Liver (tissue), 9 donors: ENCODE data around the gene APBA1. TPM values are rescaled to one million over a fixed set of nuclear protein-coding genes. Genes with fewer than 3 reads are reported as not detected.

Experiments
- DNase-seq: peaks from one replicate; pipeline ENCODE4 v3.0.0-alpha.2; 2017; ENCODE audit warnings: low spot score
- H3K27ac ChIP-seq, 2 donors: one replicate each; pipeline ENCODE4 v1.7.0; 2013; ENCODE audit warnings: inconsistent platforms in 2 of 2, low read length in 2 of 2, control low read depth in 1 of 2, low read depth in 1 of 2, mild to moderate bottlenecking in 1 of 2
- H3K27me3 ChIP-seq, 4 donors: one replicate each; pipeline versions ENCODE4 v1.6.1 to v1.7.0; 2013; ENCODE audit warnings: low read length in 3 of 4, inconsistent platforms in 1 of 4, mild to moderate bottlenecking in 1 of 4, moderate library complexity in 1 of 4; ENCODE audit not compliant: control insufficient read depth in 4 of 4, insufficient read depth in 4 of 4
- H3K36me3 ChIP-seq, 4 donors: one replicate each; pipeline versions ENCODE4 v1.6.1 to v1.7.0; 2013; ENCODE audit warnings: low read length in 3 of 4, mild to moderate bottlenecking in 3 of 4, low read depth in 1 of 4, moderate library complexity in 1 of 4; ENCODE audit not compliant: control insufficient read depth in 4 of 4, insufficient read depth in 3 of 4
- H3K4me1 ChIP-seq, 4 donors: one replicate each; pipeline versions ENCODE4 v1.6.1 to v1.7.0; 2013; ENCODE audit warnings: low read length in 3 of 4, mild to moderate bottlenecking in 3 of 4, moderate library complexity in 1 of 4; ENCODE audit not compliant: control insufficient read depth in 4 of 4, insufficient read depth in 4 of 4
- H3K4me3 ChIP-seq, 3 donors: one replicate each; pipeline versions ENCODE4 v1.6.1 to v1.7.0; 2013; ENCODE audit warnings: low read length in 3 of 3, control low read depth in 1 of 3, low read depth in 1 of 3, mild to moderate bottlenecking in 1 of 3
- H3K9ac ChIP-seq, 2 donors: one replicate each; pipeline ENCODE4 v1.7.0; 2013; ENCODE audit warnings: low read length in 2 of 2, mild to moderate bottlenecking in 2 of 2, moderate library complexity in 2 of 2, control low read depth in 1 of 2, low read depth in 1 of 2
- H3K9me3 ChIP-seq, 4 donors: one replicate each; pipeline versions ENCODE4 v1.6.1 to v1.7.0; 2013; ENCODE audit warnings: low read length in 3 of 4; ENCODE audit not compliant: control insufficient read depth in 4 of 4
- ATF3 ChIP-seq: IDR thresholded peaks from 2 replicates; pipeline ENCODE4 v1.6.1; 2016; ENCODE audit warnings: antibody characterized with exemption
- CTCF ChIP-seq: fragments of 150-350 bp; IDR thresholded peaks from 2 replicates; pipeline ENCODE4 v1.5.1; 2017; ENCODE audit warnings: improper control_type of control experiment, low read depth, low read length; ENCODE audit not compliant: missing input control
- EGR1 ChIP-seq, 2 donors: IDR thresholded peaks; 2 replicates each; pipeline ENCODE4 v1.6.1; 2016 to 2018; ENCODE audit warnings: antibody characterized with exemption in 2 of 2, low read depth in 2 of 2
- FOXA1 ChIP-seq: IDR thresholded peaks from 2 replicates; pipeline ENCODE4 v1.6.1; 2016; ENCODE audit warnings: antibody characterized with exemption
- FOXA2 ChIP-seq: IDR thresholded peaks from 2 replicates; pipeline ENCODE4 v1.6.1; 2016; ENCODE audit warnings: antibody characterized with exemption
- GABPA ChIP-seq, 2 donors: IDR thresholded peaks in 1 of 2; conservative IDR thresholded peaks in 1 of 2; 2 replicates each; pipeline ENCODE4 v1.6.1; 2016; ENCODE audit warnings: antibody characterized with exemption in 2 of 2, mild to moderate bottlenecking in 1 of 2, moderate library complexity in 1 of 2
- HNF4A ChIP-seq, 2 donors: conservative IDR thresholded peaks; 2 replicates each; pipeline ENCODE4 v1.6.1; 2016; ENCODE audit warnings: antibody characterized with exemption in 2 of 2, mild to moderate bottlenecking in 2 of 2
- HNF4G ChIP-seq: IDR thresholded peaks from 2 replicates; pipeline ENCODE4 v1.6.1; 2016; ENCODE audit warnings: antibody characterized with exemption
- JUND ChIP-seq, 2 donors: IDR thresholded peaks; 2 replicates each; pipeline ENCODE4 v1.6.1; 2016; ENCODE audit warnings: antibody characterized with exemption in 2 of 2
- RAD21 ChIP-seq, 2 donors: IDR thresholded peaks; 2 replicates each; pipeline ENCODE4 v1.6.1; 2016; ENCODE audit warnings: antibody characterized with exemption in 2 of 2, mild to moderate bottlenecking in 2 of 2
- REST ChIP-seq: IDR thresholded peaks from 2 replicates; pipeline ENCODE4 v1.6.1; 2016; ENCODE audit warnings: antibody characterized with exemption, mild to moderate bottlenecking
- RXRA ChIP-seq, 2 donors: IDR thresholded peaks; 2 replicates each; pipeline ENCODE4 v1.6.1; 2017 to 2018; ENCODE audit warnings: antibody characterized with exemption in 2 of 2, mild to moderate bottlenecking in 1 of 2
- SP1 ChIP-seq: IDR thresholded peaks from 2 replicates; pipeline ENCODE4 v1.6.1; 2018; ENCODE audit warnings: antibody characterized with exemption, mild to moderate bottlenecking
- TAF1 ChIP-seq: conservative IDR thresholded peaks from 2 replicates; pipeline ENCODE4 v1.6.1; 2016; ENCODE audit warnings: antibody characterized with exemption, mild to moderate bottlenecking
- ZBTB33 ChIP-seq: IDR thresholded peaks from 2 replicates; pipeline ENCODE4 v1.6.1; 2016; ENCODE audit warnings: antibody characterized with exemption
- WGBS: extraction: QIAGEN DNeasy Blood & Tissue Kit; methylation state at CpG from one replicate; pipeline ENCODE4 v1.1.7; 2013; 5-methylcytosine and 5-hydroxymethylcytosine counted together
- polyA plus RNA-seq, 2 donors: library from polyadenylated mRNA; stranded (reverse) in 1 of 2; unstranded in 1 of 2; fragments of 200-250 nt in 1 of 2; fragments of >200 nt in 1 of 2; fragmentation: Nextera tagmentation in 1 of 2; extraction: Ambion mirVana in 1 of 2; gene quantifications; one replicate each; pipeline versions ENCODE4 v1.2.1 to v1.2.3, GENCODE V29; 2013 to 2015
- total RNA-seq, 2 donors: library from RNA; depleted of rRNA; stranded (reverse); fragments of >200 nt; gene quantifications; one replicate each; pipeline ENCODE4 v1.2.3, GENCODE V29; 2014
- donor health status: healthy.
- donor health status: healthy.
- donor health status: healthy.
- donor health status: healthy.
- donor health status: healthy.

Gene APBA1
- total and polyA plus RNA-seq, 4 donors: 2.8 to 19.0 (median 6.1) TPM

GRCh38 chr9:69573651-69574050 lies 98.5 kb downstream of the APBA1 start:
- H3K36me3 ChIP-seq: no peaks in the 10 kb centered on the region
- 77% methylated on average over 4 of the region's 4 CpGs for WGBS

More at GRCh38 chr9:69573651-69574050, 98.5 kb downstream of the APBA1 start:
- no peaks in the 10 kb centered on the region for H3K9me3 ChIP-seq
- no peak overlapping the region for H3K4me3 ChIP-seq
- no peak for DNase-seq
- TF ChIP-seq HNF4A (conservative IDR thresholded peaks at IDR 0.05) (no peak), FOXA2 (no peak), RAD21 (IDR thresholded peaks at IDR 0.05) (no peak), HNF4G (no peak), JUND (IDR thresholded peaks at IDR 0.05) (no peak), ATF3 (no peak), GABPA (IDR thresholded peaks at IDR 0.05 in 1 of 2, conservative IDR thresholded peaks at IDR 0.05 in 1 of 2) (no peak), SP1 (no peak), REST (no peak), RXRA (IDR thresholded peaks at IDR 0.05) (no peak), TAF1 (no peak), EGR1 (IDR thresholded peaks at IDR 0.05; ENCODE audit: low read depth in 2 of 2) (no peak), CTCF (no peak), FOXA1 (no peak), ZBTB33 (no peak)
- H3K27ac ChIP-seq: peak overlapping the region in 1 of 2 donors; percentile 7
- H3K27me3 ChIP-seq: no peaks in the 10 kb centered on the region
- no peak overlapping the region for H3K9ac ChIP-seq
- peaks cover 1 to 17% (median 4%) of the 10 kb centered on the region in 4 donors for H3K4me1 ChIP-seq
